Measurements from ENCODE around the gene BTG4. TPM values are rescaled to one million over a fixed set of nuclear protein-coding genes. Genes with fewer than 3 reads are reported as not detected.

The BTG4 gene
- total and polyA plus RNA-seq, 2 donors (not counting 3 experiments of a cell fraction or from before 2014, with no cell fraction given), result not detected

DNA sequence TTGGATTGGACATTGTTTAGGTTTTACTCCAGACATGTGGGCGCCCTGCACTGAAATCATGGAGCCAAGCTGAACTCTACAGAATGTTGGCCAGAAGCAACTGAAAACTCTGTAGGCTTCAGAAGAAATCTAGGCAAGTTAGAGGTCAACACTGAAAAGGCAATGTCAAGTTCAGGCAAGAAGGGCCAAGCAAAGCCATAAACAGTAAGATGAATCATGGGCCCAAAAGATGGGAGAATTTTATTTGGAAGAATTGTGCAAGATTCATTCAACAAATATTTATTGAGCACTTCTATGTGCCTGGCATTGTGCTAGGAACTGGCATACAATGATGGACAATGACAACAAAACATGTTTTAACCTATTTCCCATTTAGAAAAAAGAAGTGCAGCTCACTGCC is 13.3 kb upstream of the BTG4 start:
- H3K4me1 ChIP-seq (ENCODE audit: control insufficient read depth, extremely low read depth, insufficient read depth, low read length), result no peaks in the 10 kb centered on the region
- BruUV-seq (replicated peaks), result no TSS peak
- H3K79me2 ChIP-seq (ENCODE audit: control insufficient read depth, insufficient read depth, low read length), result no peaks in the 10 kb centered on the region
- no peak for FAIRE-seq
- TF ChIP-seq, protein P1, sequence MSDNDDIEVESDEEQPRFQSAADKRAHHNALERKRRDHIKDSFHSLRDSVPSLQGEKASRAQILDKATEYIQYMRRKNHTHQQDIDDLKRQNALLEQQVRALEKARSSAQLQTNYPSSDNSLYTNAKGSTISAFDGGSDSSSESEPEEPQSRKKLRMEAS (IDR thresholded peaks at IDR 0.05; ENCODE audit: insufficient read depth, insufficient read length), result no peak
- no peak for TF ChIP-seq POLR2AphosphoS5 (IDR thresholded peaks at IDR 0.05; ENCODE audit: insufficient read depth, low read depth, low read length)
- TF ChIP-seq JUN (IDR thresholded peaks at IDR 0.05; ENCODE audit: borderline replicate concordance, insufficient read depth, insufficient read length, low read depth), result no peak
- TF ChIP-seq, protein P2, sequence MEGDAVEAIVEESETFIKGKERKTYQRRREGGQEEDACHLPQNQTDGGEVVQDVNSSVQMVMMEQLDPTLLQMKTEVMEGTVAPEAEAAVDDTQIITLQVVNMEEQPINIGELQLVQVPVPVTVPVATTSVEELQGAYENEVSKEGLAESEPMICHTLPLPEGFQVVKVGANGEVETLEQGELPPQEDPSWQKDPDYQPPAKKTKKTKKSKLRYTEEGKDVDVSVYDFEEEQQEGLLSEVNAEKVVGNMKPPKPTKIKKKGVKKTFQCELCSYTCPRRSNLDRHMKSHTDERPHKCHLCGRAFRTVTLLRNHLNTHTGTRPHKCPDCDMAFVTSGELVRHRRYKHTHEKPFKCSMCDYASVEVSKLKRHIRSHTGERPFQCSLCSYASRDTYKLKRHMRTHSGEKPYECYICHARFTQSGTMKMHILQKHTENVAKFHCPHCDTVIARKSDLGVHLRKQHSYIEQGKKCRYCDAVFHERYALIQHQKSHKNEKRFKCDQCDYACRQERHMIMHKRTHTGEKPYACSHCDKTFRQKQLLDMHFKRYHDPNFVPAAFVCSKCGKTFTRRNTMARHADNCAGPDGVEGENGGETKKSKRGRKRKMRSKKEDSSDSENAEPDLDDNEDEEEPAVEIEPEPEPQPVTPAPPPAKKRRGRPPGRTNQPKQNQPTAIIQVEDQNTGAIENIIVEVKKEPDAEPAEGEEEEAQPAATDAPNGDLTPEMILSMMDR (IDR thresholded peaks at IDR 0.05; ENCODE audit: extremely low read depth in 1 of 2, insufficient read depth in 1 of 2, low read depth in 1 of 2, low read length in 2 of 2), result no peak
- TF ChIP-seq EZH2 (IDR thresholded peaks at IDR 0.05; ENCODE audit: borderline replicate concordance, low read depth, low read length, severe bottlenecking), result no peak
- TF ChIP-seq GATA2 (IDR thresholded peaks at IDR 0.05; ENCODE audit: insufficient read depth, insufficient read length, low read depth, low read length), result no peak
- TF ChIP-seq MYC (IDR thresholded peaks at IDR 0.05; ENCODE audit: low read depth, low read length), result no peak
- no peak for TF ChIP-seq FOS (IDR thresholded peaks at IDR 0.05; ENCODE audit: borderline replicate concordance, insufficient read depth, low read length)
- TF ChIP-seq POLR2A (IDR thresholded peaks at IDR 0.05; ENCODE audit: low read depth, low read length), result no peak
- H3K9me1 ChIP-seq (replicated peaks; ENCODE audit: control insufficient read depth, extremely low read depth, insufficient read depth, low read length), result no peaks in the 10 kb centered on the region
- dilution Hi-C loops (cut with MboI; ENCODE audit: extremely low pct_ligation_motif_present, low sequenced_read_pairs) (no loop called here), intact Hi-C loops (cut with micrococcal nuclease) (no loop called here)
- no peak overlapping the region for H2AFZ ChIP-seq (ENCODE audit: low read depth, low read length)
- POLR2A ChIA-PET, result no interaction called here
- H3K27me3 ChIP-seq (ENCODE audit: control insufficient read depth in 2 of 2, insufficient read depth in 2 of 2, low read length in 2 of 2), result peaks cover 2 to 11% of the 10 kb centered on the region in 2 experiments
- no peaks in the 10 kb centered on the region for H4K20me1 ChIP-seq (replicated peaks; ENCODE audit: control insufficient read depth, extremely low read depth, insufficient read depth, low read length)
- H3K9ac ChIP-seq (replicated peaks; ENCODE audit: extremely low read depth, insufficient read depth, low read length), result no peak overlapping the region
- CTCF ChIA-PET, result no interaction called here
- DNase-seq (ENCODE audit: low read depth, low spot score), result no peak
- no peaks in the 10 kb centered on the region for H3K9me3 ChIP-seq (replicated peaks; ENCODE audit: control insufficient read depth, insufficient read depth, low read length)
- no peak overlapping the region for H3K4me3 ChIP-seq (replicated peaks in 1 of 3; ENCODE audit: insufficient read depth in 1 of 3, low read depth in 1 of 3, low read length in 3 of 3)
- H3K36me3 ChIP-seq (ENCODE audit: control insufficient read depth in 2 of 2, extremely low read depth in 1 of 2, insufficient read depth in 2 of 2, low read length in 2 of 2), result no peaks in the 10 kb centered on the region
- no peak overlapping the region for H3K27ac ChIP-seq (ENCODE audit: insufficient read depth, low read depth, low read length)
- no peak overlapping the region for H3K4me2 ChIP-seq (ENCODE audit: insufficient read depth, low read length)
